Stomach (tissue), 4 donors: ENCODE measurements around the gene PDF.

Source experiments
- CTCF ChIP-seq, 7 experiments: fragments of 450-650 bp in 4 of 7; fragments of 200-600 bp in 3 of 7; sonication (generic) in 3 of 7; IDR thresholded peaks; one replicate each; pipeline ENCODE4 v1.5.1; 2016 to 2019; ENCODE audit warnings: antibody characterized with exemption in 7 of 7, control low read depth in 2 of 7, mild to moderate bottlenecking in 1 of 7
- POLR2A ChIP-seq, 4 donors: fragments of 450-650 bp; IDR thresholded peaks; one replicate each; pipeline ENCODE4 v1.6.1; 2016; ENCODE audit warnings: antibody characterized with exemption in 4 of 4, control low read depth in 2 of 4, mild to moderate bottlenecking in 1 of 4, moderate library complexity in 1 of 4
- POLR2AphosphoS5 ChIP-seq, 3 donors: sonication (generic); formaldehyde crosslinking; IDR thresholded peaks; one replicate each; pipeline ENCODE4 v1.6.1; 2016; ENCODE audit warnings: antibody characterized with exemption in 3 of 3

- TF ChIP-seq POLR2A (IDR thresholded peaks at IDR 0.05) (no peak), CTCF (IDR thresholded peaks at IDR 0.05) (no peak), POLR2AphosphoS5 (IDR thresholded peaks at IDR 0.05) (no peak)
Measured at GRCh38 chr16:69320740-69321073, 9.7 kb downstream of the PDF start.
